Left colon (tissue), 2 donors: Measurements from ENCODE around the gene GPANK1. TPM values are rescaled to one million over a fixed set of nuclear protein-coding genes. Genes with fewer than 3 reads are reported as not detected.

Source experiments
- ATAC-seq: fragments of 200-7000 bp; cut with Tn5 transposase; one replicate; pipeline ENCODE4 v1.9.1; 2020; ENCODE audit warnings: mild to moderate bottlenecking, moderate library complexity
- DNase-seq, 2 donors: peaks; one replicate each; pipeline ENCODE4 v3.0.0-alpha.2; 2020
- intact Hi-C, 2 donors: fragments of 100-400 bp; cut with DNase I in 1 of 2; cut with micrococcal nuclease in 1 of 2; formaldehyde crosslinking; loops; one replicate each; pipeline versions ENCODE4 v1.11.2 to v1.14.0; 2022; cut with DNase I, micrococcal nuclease
- total RNA-seq, 2 donors: library from RNA; stranded (reverse); fragmentation: NEBNext Ultra II Directional; extraction: Animal tissue kit (Norgen Biotek cat#: 25700); gene quantifications; one replicate each; pipeline ENCODE4 v1.2.1, GENCODE V29; 2021
- donor health status: DM: no; HTN: no; CAD: no.
- donor health status: DM: yes; HTN: yes; CAD: no.

Gene GPANK1
- total RNA-seq, 2 donors from 2014 or later = 11.1 to 15.2 TPM

DNA sequence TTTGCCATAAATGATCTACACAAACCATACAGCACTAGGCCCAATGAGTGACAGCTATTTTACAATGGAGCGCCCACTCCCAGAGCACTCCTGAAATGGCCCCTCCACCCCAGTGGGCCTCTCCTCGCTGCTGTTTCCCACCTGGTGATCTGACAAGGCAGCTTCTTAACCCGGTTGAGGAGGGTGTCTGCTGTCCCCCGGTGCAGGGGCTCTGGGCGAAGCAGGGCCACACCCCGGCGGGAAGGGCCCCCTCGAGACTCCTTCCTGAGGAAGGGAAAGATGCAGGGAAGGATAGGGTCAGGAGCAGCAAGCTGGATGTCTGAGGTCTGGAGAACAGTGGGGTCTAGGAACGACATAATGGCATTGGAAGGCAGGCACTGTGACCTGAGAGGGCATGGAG is 28.1 kb upstream of the GPANK1 start:
- intact Hi-C loops = no loop called here
- DNase-seq = no peak

GRCh38 chr6:31692353-31692752 is 27.6 kb upstream of the GPANK1 start:
- no peak for DNase-seq
- intact Hi-C loops = no loop called here
- ATAC-seq = no peak

More for the DNA sequence above, 28.1 kb upstream of the GPANK1 start:
- no peak for ATAC-seq

DNA sequence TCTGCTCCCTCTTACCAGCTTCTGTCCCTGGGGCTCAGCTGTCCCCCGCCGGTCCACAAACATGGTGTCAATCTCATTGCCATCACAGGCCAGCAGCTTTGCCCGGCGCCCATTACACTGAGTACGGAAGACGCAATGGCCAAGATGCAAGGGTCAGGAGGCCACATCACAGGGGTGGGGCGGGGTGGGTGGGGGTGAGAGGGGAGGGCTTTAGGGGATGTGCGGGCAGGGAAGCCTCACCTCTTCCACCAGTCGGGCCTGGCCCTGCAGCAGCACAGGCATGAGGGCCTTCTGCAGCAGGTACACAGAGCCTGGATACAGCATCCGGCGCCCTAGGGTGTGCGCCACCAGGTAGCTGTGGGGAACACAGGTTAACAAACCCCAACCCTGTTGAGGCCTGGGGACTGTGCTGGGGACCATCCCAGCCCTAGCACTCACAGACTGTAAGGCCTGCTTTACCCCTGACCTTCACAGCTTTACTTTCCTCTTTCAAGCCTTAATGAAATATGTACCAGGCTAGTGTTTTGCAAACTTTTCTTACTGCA is 26.8 kb upstream of the GPANK1 start:
- no peak for ATAC-seq

DNA sequence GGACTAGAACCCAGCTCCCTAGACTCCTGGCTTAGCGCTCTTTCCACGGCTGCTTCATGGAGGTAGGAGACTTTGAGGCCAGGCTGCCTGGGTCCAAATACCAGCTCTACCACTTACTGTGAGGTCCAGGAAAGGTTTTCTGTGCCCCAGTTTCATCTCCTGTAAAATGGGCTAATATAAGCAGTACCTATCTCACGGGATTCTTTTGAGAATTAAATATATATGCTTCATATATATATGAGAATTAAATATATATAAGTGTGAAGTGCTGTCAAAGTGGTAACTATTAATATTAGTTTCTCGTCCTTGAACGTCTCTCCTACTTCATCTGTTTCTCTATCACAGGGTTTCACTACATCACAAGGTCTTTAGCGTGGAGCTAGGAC is 26.3 kb upstream of the GPANK1 start:
- intact Hi-C loops = no loop called here
- DNase-seq (no peak), ATAC-seq (no peak)

More for the DNA sequence above, 26.8 kb upstream of the GPANK1 start:
- DNase-seq = no peak
- intact Hi-C loops = no loop called here

DNA sequence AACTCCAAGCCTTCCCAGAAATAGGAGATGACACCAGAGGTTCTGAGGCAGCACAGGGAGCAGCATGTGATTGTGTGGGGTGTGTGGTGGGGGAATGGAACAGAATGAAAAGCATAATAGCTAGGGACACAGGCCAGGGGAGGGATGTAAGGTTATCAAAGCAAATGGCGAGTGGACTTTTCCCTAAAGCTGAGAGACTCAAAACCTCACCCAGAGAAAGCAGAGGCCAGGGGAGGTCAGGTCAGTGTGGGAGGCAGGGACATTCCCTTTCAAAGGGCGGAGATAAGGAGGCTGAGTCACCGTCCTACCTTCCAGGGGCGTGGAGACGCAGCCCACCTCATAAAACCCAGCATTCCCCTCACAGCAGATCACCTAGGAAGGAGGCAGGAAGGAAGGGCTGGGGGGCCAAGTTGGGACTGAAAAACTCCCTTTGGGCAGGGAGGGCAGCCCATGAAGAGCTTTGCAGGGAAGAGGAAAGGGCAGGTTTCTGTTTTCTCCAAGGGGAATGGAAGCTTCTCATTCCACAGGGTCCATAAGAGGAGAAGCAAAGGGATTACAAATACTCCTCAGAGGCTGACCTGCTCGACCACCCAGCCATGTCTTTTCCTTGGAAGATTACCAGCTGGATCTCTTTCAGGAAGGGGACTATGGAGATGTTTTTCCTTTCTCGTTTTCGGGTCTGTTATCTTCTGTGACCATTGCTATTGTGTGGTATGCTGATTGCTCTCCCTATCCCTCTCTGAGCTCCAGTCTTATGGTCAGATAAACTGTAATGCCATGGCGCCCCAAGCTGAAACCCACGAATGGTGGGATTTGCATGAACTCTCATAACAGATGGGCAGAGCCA is 25.7 kb upstream of the GPANK1 start:
- intact Hi-C loops = no loop called here
- DNase-seq = peak in 1 of 2 donors; percentile 57
- peak; percentile 90 for ATAC-seq

DNA sequence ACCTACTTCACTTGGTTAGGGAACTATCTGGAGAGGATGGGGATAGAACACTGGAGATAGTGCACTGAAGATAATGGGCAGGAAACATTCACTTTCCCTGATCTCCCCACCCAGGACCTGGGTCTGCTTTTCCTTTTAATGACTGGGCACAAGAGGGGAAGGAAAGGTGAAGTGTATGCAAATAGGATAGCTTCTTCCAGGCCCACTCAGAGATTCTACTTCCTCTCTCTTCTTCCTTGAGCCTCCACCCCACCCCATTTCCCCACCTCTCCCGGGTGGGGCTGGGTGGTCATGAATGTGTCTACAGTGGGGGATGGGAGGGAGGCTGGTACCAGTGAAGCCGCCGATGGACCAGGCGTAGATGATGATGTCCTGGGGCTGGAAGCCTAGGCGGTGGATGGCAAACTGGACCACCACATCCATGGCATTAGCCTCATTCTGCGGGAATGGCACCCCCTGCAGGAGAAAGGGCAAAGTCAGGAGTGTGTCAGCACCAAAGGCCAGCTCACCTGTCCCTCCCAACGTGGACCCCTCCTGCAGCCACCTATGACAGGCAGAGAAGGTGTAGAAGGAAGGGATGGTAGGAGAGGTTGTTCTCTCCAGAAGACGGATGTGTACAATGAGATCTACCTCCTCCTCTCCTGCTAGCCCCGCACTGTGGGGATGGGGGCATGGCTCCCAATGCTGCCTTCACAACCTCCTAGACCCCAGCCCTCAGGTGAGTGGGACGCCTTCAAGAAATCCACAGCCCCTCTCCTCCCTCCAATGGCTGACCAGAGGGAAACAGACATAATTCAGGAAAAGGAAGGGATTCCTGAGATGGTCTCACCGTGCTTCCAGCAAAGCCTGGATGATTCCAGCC is 24.7 kb upstream of the GPANK1 start:
- DNase-seq (no peak), ATAC-seq (no peak)
- intact Hi-C loops = no loop called here

DNA sequence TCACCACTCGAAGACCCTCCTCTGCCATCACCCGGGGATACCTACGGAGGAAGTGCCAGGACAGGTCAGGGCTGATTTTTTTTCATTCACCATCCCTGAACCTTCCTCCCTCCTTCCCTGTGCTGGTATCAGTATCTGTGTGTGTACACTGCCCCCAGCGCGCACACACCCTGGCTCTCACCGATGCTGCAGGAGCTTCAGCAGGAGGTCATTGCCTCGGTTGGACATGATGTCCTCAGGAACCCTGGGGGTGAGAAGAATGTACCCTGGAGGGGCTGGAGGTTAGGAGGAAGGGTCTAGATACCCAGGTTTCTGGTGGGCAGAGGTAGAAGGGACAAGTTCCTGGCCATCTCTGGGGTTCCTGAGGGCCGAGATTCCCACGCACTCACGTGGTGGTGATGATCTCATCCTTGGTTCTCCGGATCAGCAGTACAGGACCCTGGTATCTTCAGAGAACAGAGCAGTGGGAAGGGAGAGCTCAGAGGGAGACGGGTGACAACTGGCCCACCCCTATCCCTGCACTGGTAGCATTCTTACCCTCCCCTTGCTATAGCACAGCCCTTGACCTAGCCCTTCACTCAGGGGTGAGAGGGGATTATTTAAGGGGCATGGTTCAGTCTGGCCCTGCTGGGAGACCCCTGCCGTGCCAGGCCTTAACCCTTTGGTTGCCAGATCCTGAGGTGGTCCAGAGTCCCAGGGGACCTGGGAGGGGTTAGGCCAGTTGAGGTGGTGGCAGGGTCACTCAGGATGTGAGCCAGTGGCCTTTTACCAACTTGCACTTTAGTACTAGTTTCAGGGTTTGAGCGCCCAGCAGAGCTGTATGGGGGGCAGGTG is 23.3 kb upstream of the GPANK1 start:
- intact Hi-C loops = no loop called here
- DNase-seq (no peak), ATAC-seq (no peak)

DNA sequence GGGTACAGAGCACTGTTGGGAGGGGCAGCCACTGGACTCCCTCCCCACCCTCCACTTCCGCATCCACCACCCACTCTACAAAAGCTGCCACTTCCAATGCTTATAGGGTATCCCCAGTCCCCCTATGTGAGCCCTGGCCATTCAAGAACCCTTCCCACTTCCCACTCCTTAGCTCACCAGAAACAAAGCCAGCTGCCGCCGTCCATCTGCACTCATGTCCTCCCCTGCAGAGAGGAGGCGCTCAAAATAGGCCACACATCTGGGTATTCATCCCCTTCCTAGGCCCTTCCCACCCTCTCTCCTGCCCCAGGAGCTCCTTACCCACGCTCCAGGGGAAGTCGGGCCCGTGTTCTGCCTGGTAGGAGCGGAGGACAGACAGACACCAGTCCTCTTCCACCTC is 22.5 kb upstream of the GPANK1 start:
- ATAC-seq = no peak
- no peak for DNase-seq
- intact Hi-C loops = no loop called here

DNA sequence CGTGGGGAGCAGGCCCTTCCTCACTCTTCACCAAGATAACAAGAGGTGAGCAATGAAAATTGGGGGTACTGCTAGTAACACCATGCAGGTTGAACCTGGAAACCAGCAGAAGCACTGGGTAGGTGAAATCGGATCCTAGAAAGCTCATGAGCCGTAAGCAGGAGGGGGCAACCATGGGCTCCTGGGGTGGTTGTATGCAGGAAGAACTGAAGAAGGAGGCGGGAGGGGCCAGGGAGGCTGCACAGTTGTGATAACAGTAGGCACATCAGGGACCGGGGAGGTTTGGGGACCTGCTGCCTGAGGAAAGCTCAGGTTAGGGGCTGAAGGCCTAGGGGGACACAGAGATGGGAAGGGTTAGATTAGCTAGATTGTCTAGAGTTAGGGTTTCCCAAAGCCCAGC is 21.7 kb upstream of the GPANK1 start:
- ATAC-seq (no peak), DNase-seq (no peak)
- intact Hi-C loops = no loop called here

GRCh38 chr6:31683591-31683990 is 18.8 kb upstream of the GPANK1 start:
- no peak for ATAC-seq
- intact Hi-C loops = loop anchor here in 1 of 2 donors (5.0 kb wide), 1 partner anchor 84 kb away; no protein-coding TSS in a partner anchor
- no peak for DNase-seq

GRCh38 chr6:31681135-31681671 is 16.4 kb upstream of the GPANK1 start:
- ATAC-seq (peak; percentile 52), DNase-seq (peak in 1 of 2 donors; percentile 66)
- intact Hi-C loops = loop anchor here in 1 of 2 donors (5.0 kb wide), 1 partner anchor 86 kb away; no protein-coding TSS in a partner anchor

- intact Hi-C loops = loop anchor here in 1 of 2 donors (5.0 kb wide), 1 partner anchor 87 kb away; no protein-coding TSS in a partner anchor
- ATAC-seq (peak; percentile 78), DNase-seq (peak; percentile 85 to 86)
These were observed 15.7 kb upstream of the GPANK1 start, which contains the start of gene LY6G5C for GRCh38 chr6:31680226-31681134. TSS of gene LY6G5C (minus strand) at chr6:31681067. CDS start at chr6:31680373, 694 bp downstream.

DNA sequence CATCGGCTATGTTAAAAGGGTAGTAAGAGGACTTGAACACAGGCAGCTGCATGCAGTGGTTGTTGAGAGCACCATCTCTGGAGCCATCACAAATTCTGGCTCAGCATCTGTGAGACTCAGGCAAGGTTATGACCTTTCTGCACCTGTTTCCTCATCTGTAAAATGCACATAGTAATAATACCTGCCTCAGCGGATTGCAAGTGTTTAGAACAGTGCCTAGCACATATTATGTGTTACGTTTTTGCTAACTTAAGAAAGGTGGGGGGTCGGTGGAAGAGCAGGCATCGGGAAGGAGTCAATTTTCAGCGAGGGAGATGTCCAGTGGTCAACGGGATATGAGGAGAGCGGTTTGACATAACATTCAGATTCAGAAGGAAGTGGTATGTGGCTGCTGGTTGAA is 13.2 kb upstream of the GPANK1 start:
- ATAC-seq = no peak
- intact Hi-C loops = no loop called here

DNA sequence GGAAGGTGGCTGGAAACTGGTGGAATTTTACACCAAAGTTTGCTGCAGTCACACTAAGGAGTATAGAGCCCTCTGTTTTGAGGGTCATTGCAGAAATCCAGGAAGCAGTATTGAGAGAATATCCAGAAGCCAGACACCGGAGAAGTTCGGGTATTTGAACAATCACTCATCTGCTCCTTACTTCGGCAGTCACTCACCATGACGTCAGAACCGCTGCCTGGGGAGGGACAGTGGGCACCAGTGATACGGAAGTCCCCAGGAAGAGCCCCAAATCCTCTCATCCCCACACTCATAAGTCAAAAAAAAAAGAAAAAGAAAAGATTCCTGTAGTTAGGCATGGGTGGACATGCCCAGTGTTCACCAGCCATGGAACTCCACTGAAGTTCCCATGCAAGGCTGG is 12.1 kb upstream of the GPANK1 start:
- intact Hi-C loops = no loop called here
- DNase-seq (no peak), ATAC-seq (no peak)

More for the DNA sequence above, 13.2 kb upstream of the GPANK1 start:
- DNase-seq = no peak

DNA sequence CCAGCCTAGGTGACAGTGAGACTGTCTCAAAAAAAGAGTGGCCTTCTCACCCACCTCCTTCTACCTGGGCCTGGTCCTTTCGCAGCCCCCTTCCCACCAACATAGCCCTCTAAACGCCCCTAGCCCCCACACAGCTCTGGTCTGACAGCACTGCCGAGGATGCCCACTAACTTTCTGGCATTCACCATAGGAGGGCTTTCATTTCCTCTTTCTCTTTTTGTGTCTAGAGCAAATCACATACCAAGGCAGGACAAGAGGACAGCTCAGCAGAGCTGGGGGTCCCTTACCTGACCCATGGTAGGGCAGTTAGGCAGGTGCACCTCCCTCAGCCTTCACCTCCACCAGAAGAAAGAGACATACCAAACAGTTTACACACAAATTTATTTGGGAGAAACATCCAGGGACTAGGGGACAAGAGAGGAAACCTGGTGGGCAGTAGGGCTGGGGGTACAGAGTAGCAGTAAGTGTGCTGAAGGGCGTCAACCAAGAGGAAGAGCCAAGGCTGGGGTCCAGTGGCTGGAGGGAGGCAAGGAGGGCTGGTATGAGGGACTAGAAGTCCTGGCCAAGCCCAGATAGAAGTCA is 11.6 kb upstream of the GPANK1 start:
- intact Hi-C loops = no loop called here
- ATAC-seq (no peak), DNase-seq (no peak)

DNA sequence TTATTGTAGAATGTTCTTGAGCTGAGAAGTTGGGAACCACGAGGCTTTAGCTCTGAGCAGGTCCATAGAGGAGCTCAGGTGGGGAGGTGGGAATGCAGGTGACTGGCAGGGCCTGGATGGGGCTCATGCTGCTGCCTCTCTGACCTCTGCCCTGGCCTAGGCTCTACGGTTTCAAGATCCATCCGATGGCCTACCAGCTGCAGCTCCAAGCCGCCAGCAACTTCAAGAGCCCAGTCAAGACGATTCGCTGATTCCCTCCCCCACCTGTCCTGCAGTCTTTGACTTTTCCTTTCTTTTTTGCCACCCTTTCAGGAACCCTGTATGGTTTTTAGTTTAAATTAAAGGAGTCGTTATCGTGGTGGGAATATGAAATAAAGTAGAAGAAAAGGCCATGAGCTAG is 4.9 kb upstream of the GPANK1 start, which contains the start of gene LY6G5B:
Gene LY6G5B (plus strand): TSS at position 301 of the 400 bp plus-strand sequence. CDS start 975 bp downstream, outside the sequence.
- no peak for DNase-seq
- intact Hi-C loops = no loop called here
- no peak for ATAC-seq
